Body of pancreas (tissue), 4 donors: Measurements from ENCODE around the gene GOLM1.

Source experiments
- POLR2A ChIP-seq, 3 donors: fragments of 450-650 bp; IDR thresholded peaks; one replicate each; pipeline ENCODE4 v1.6.1; 2016; ENCODE audit warnings: antibody characterized with exemption in 3 of 3, mild to moderate bottlenecking in 2 of 3
- TF ChIP-seq, protein P1 (sequence below), 7 experiments: fragments of 450-650 bp in 4 of 7; fragments of 200-600 bp in 3 of 7; sonication (generic) in 3 of 7; IDR thresholded peaks; one replicate each; pipeline ENCODE4 v1.5.1; 2016 to 2019; ENCODE audit warnings: antibody characterized with exemption in 7 of 7

- TF ChIP-seq, protein P1, sequence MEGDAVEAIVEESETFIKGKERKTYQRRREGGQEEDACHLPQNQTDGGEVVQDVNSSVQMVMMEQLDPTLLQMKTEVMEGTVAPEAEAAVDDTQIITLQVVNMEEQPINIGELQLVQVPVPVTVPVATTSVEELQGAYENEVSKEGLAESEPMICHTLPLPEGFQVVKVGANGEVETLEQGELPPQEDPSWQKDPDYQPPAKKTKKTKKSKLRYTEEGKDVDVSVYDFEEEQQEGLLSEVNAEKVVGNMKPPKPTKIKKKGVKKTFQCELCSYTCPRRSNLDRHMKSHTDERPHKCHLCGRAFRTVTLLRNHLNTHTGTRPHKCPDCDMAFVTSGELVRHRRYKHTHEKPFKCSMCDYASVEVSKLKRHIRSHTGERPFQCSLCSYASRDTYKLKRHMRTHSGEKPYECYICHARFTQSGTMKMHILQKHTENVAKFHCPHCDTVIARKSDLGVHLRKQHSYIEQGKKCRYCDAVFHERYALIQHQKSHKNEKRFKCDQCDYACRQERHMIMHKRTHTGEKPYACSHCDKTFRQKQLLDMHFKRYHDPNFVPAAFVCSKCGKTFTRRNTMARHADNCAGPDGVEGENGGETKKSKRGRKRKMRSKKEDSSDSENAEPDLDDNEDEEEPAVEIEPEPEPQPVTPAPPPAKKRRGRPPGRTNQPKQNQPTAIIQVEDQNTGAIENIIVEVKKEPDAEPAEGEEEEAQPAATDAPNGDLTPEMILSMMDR (IDR thresholded peaks at IDR 0.05), result peak in 6 of 7 experiments; percentile 19 to 60 (median 38)
- TF ChIP-seq POLR2A (IDR thresholded peaks at IDR 0.05), result peak in 2 of 3 donors; percentile 10 to 22
Observed at GRCh38 chr9:86098824-86099700, at the start of gene GOLM1.
